WTC11 (cell line): Measurements from ENCODE around the gene P3H2. TPM values are rescaled to one million over a fixed set of nuclear protein-coding genes. Genes with fewer than 3 reads are reported as not detected.
A peak's percentile ranks its signal among the peaks of the same experiment; 100 is the strongest.

Experiments
- ATAC-seq: fragments of 200-7000 bp; cut with Tn5 transposase; 2 replicates; pipeline ENCODE4 v1.10.0; 2021; ENCODE audit warnings: mild to moderate bottlenecking, moderate library complexity
- CTCF ChIA-PET: fragments of 300-600 bp; sonication (Branson Sonifier 250); formaldehyde crosslinking; loops from one replicate; lab custom pipeline; 2021; ENCODE audit warnings: antibody characterized with exemption; lab: Charles Lee
- POLR2A ChIA-PET: fragments of 350-600 bp; sonication (Branson Sonifier 250); formaldehyde crosslinking; loops from one replicate; lab custom pipeline; 2021; ENCODE audit warnings: antibody characterized with exemption; lab: Charles Lee
- DNase-seq: peaks from one replicate; pipeline ENCODE4 v3.0.0; 2021; ENCODE audit warnings: low spot score
- H3K27ac Mint-ChIP-seq: 2 replicates; pipeline ENCODE4 v1.8.0; 2021; ENCODE audit warnings: mixed read lengths
- H3K27me3 Mint-ChIP-seq: 2 replicates; pipeline ENCODE4 v1.8.0; 2021; ENCODE audit warnings: low read depth, mild to moderate bottlenecking, moderate library complexity, mixed read lengths
- H3K36me3 Mint-ChIP-seq: 2 replicates; pipeline ENCODE4 v1.8.0; 2021; ENCODE audit warnings: mixed read lengths
- H3K4me1 Mint-ChIP-seq: 2 replicates; pipeline ENCODE4 v1.8.0; 2022; ENCODE audit warnings: mixed read lengths
- H3K4me3 Mint-ChIP-seq: 2 replicates; pipeline ENCODE4 v1.8.0; 2021; ENCODE audit warnings: mild to moderate bottlenecking, moderate library complexity, mixed read lengths
- H3K9me3 Mint-ChIP-seq: 2 replicates; pipeline ENCODE4 v1.8.0; 2021; ENCODE audit warnings: mixed read lengths
- CBFB ChIP-seq: sonication (generic); formaldehyde crosslinking; IDR thresholded peaks from 2 replicates; pipeline ENCODE4 v1.8.1; 2022; ENCODE audit warnings: mild to moderate bottlenecking, low read depth, missing genetic modification reagents
- CDX4 ChIP-seq: fragments of 250-450 bp; sonication (Bioruptor Pico); IDR thresholded peaks from 2 replicates; pipeline ENCODE4 v1.9.0; 2021; ENCODE audit warnings: moderate library complexity, mild to moderate bottlenecking, inconsistent platforms, borderline replicate concordance
- CREB1 ChIP-seq: sonication (generic); formaldehyde crosslinking; IDR thresholded peaks from 2 replicates; pipeline ENCODE4 v1.8.0; 2023; ENCODE audit warnings: mild to moderate bottlenecking, missing genetic modification reagents
- ERG ChIP-seq: fragments of 250-450 bp; sonication (Bioruptor Pico); IDR thresholded peaks from 2 replicates; pipeline ENCODE4 v1.8.0; 2021; ENCODE audit warnings: mild to moderate bottlenecking
- ETV6 ChIP-seq: sonication (generic); formaldehyde crosslinking; IDR thresholded peaks from 2 replicates; pipeline ENCODE4 v1.8.1; 2022; ENCODE audit warnings: mild to moderate bottlenecking, missing genetic modification reagents
- FOXK1 ChIP-seq: sonication (generic); formaldehyde crosslinking; IDR thresholded peaks from 2 replicates; pipeline ENCODE4 v1.8.0; 2022; ENCODE audit warnings: mild to moderate bottlenecking, moderate library complexity, missing genetic modification reagents
- FOXP4 ChIP-seq: sonication (generic); formaldehyde crosslinking; IDR thresholded peaks from 2 replicates; pipeline ENCODE4 v1.8.0; 2022; ENCODE audit warnings: mild to moderate bottlenecking, missing genetic modification reagents
- GTF2I ChIP-seq: fragments of 250-450 bp; sonication (Bioruptor Pico); conservative IDR thresholded peaks from 2 replicates; pipeline ENCODE4 v1.4.0; 2021; ENCODE audit warnings: mild to moderate bottlenecking
- JAZF1 ChIP-seq: fragments of 250-450 bp; sonication (Bioruptor Pico); IDR thresholded peaks from 2 replicates; pipeline ENCODE4 v1.9.0; 2021; ENCODE audit warnings: moderate library complexity, mild to moderate bottlenecking, inconsistent platforms
- KAT7 ChIP-seq: sonication (generic); formaldehyde crosslinking; IDR thresholded peaks from 2 replicates; pipeline ENCODE4 v1.8.1; 2023; ENCODE audit warnings: missing genetic modification reagents, mild to moderate bottlenecking, borderline replicate concordance
- MAX ChIP-seq: sonication (generic); formaldehyde crosslinking; IDR thresholded peaks from 2 replicates; pipeline ENCODE4 v1.8.0; 2022; ENCODE audit warnings: mild to moderate bottlenecking, missing genetic modification reagents
- MLX ChIP-seq: sonication (generic); formaldehyde crosslinking; IDR thresholded peaks from 2 replicates; pipeline ENCODE4 v1.8.1; 2023; ENCODE audit warnings: mild to moderate bottlenecking, missing genetic modification reagents, moderate library complexity
- MXD4 ChIP-seq: fragments of 250-450 bp; sonication (Bioruptor Pico); IDR thresholded peaks from 2 replicates; pipeline ENCODE4 v1.8.0; 2021; ENCODE audit warnings: mild to moderate bottlenecking, moderate library complexity, borderline replicate concordance
- NFYB ChIP-seq: sonication (generic); formaldehyde crosslinking; conservative IDR thresholded peaks from 2 replicates; pipeline ENCODE4 v1.8.0; 2022; ENCODE audit warnings: low read depth, missing genetic modification reagents
- PRRX2 ChIP-seq: fragments of 250-450 bp; sonication (Bioruptor Pico); IDR thresholded peaks from 2 replicates; pipeline ENCODE4 v1.8.0; 2021; ENCODE audit warnings: mild to moderate bottlenecking
- RELA ChIP-seq: sonication (generic); formaldehyde crosslinking; IDR thresholded peaks from 2 replicates; pipeline ENCODE4 v1.8.1; 2022; ENCODE audit warnings: missing genetic modification reagents, mild to moderate bottlenecking, borderline replicate concordance
- RORB ChIP-seq: fragments of 250-450 bp; sonication (Bioruptor Pico); IDR thresholded peaks from 2 replicates; pipeline ENCODE4 v1.9.0; 2021; ENCODE audit warnings: mild to moderate bottlenecking
- SOX15 ChIP-seq: fragments of 250-450 bp; sonication (Bioruptor Pico); IDR thresholded peaks from 2 replicates; pipeline ENCODE4 v1.9.0; 2021; ENCODE audit warnings: mild to moderate bottlenecking
- ZNF232 ChIP-seq: sonication (generic); formaldehyde crosslinking; IDR thresholded peaks from 2 replicates; pipeline ENCODE4 v1.8.0; 2022; ENCODE audit warnings: mild to moderate bottlenecking, missing genetic modification reagents
- ZNF263 ChIP-seq: sonication (generic); formaldehyde crosslinking; IDR thresholded peaks from 2 replicates; pipeline ENCODE4 v1.8.1; 2022; ENCODE audit warnings: low read depth, mild to moderate bottlenecking, moderate library complexity, missing genetic modification reagents
- ZNF416 ChIP-seq: fragments of 250-450 bp; sonication (Bioruptor Pico); IDR thresholded peaks from 2 replicates; pipeline ENCODE4 v1.9.0; 2021; ENCODE audit warnings: mild to moderate bottlenecking, inconsistent platforms
- ZNF425 ChIP-seq: fragments of 250-450 bp; sonication (Bioruptor Pico); conservative IDR thresholded peaks from 2 replicates; pipeline ENCODE4 v1.9.0; 2021; ENCODE audit warnings: mild to moderate bottlenecking
- ZNF512 ChIP-seq: sonication (generic); formaldehyde crosslinking; IDR thresholded peaks from 2 replicates; pipeline ENCODE4 v1.8.1; 2022; ENCODE audit warnings: missing genetic modification reagents, borderline replicate concordance
- ZNF671 ChIP-seq: fragments of 250-450 bp; sonication (Bioruptor Pico); IDR thresholded peaks from 2 replicates; pipeline ENCODE4 v1.8.0; 2021; ENCODE audit warnings: mild to moderate bottlenecking
- total RNA-seq: library from RNA; stranded (reverse); gene quantifications from 3 replicates; pipeline ENCODE4 v1.2.3, GENCODE V29; 2021
- TF ChIP-seq, protein P1 (sequence below): fragments of 250-450 bp; sonication (Bioruptor Pico); IDR thresholded peaks from 2 replicates; pipeline ENCODE4 v1.9.0; 2021; ENCODE audit warnings: mild to moderate bottlenecking

The P3H2 gene
- total RNA-seq, 1 experiment from 2014 or later, result 29.4 TPM

DNA sequence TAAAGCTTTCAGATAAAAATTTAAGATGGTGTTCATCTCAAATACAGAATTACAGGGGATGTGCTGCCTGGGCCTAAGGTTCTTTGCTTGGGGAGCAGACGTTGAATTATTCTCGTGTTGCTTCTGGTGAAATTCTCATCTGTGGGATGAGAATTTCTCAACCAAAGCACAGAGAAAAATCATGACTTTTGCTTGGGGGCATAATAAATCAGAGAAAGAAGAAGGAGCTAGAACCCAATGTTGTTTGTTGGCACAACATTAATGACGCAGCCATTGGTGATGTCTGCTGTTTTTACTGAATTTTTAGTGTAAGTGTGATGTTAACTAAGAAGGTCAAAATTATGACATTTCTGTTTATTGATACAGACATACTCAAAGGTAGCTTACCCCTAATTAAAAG lies 35.7 kb downstream of the P3H2 start:
- POLR2A ChIA-PET, result interaction anchor here (1.1 kb wide), 1 partner anchor 36 kb away, joined by 3 read pairs; the partner anchor contains the start of gene P3H2
- H3K36me3 Mint-ChIP-seq, result peaks cover 2% of the 10 kb centered on the region; the same call in 1 of the 2 replicates
- no peak for TF ChIP-seq GTF2I
- no peak for TF ChIP-seq PRRX2 (CRISPR knock-in tag)
- no peak for TF ChIP-seq MLX (CRISPR knock-in tag)
- TF ChIP-seq ZNF416, result no peak
- no peak for TF ChIP-seq ERG (CRISPR knock-in tag)
- TF ChIP-seq NFYB (CRISPR knock-in tag), result no peak
- TF ChIP-seq ZNF671 (CRISPR knock-in tag), result no peak
- no peak for TF ChIP-seq ZNF512
- TF ChIP-seq RELA, result no peak
- no peak for TF ChIP-seq RORB
- no peak for TF ChIP-seq CBFB (CRISPR knock-in tag)
- TF ChIP-seq, protein P1, sequence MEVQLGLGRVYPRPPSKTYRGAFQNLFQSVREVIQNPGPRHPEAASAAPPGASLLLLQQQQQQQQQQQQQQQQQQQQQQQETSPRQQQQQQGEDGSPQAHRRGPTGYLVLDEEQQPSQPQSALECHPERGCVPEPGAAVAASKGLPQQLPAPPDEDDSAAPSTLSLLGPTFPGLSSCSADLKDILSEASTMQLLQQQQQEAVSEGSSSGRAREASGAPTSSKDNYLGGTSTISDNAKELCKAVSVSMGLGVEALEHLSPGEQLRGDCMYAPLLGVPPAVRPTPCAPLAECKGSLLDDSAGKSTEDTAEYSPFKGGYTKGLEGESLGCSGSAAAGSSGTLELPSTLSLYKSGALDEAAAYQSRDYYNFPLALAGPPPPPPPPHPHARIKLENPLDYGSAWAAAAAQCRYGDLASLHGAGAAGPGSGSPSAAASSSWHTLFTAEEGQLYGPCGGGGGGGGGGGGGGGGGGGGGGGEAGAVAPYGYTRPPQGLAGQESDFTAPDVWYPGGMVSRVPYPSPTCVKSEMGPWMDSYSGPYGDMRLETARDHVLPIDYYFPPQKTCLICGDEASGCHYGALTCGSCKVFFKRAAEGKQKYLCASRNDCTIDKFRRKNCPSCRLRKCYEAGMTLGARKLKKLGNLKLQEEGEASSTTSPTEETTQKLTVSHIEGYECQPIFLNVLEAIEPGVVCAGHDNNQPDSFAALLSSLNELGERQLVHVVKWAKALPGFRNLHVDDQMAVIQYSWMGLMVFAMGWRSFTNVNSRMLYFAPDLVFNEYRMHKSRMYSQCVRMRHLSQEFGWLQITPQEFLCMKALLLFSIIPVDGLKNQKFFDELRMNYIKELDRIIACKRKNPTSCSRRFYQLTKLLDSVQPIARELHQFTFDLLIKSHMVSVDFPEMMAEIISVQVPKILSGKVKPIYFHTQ (CRISPR knock-in tag), result no peak
- no peak for TF ChIP-seq SOX15 (CRISPR knock-in tag)
- TF ChIP-seq JAZF1 (CRISPR knock-in tag), result no peak
- no peak for TF ChIP-seq MAX (CRISPR knock-in tag)
- TF ChIP-seq ETV6 (CRISPR knock-in tag), result no peak
- TF ChIP-seq CDX4 (CRISPR knock-in tag), result no peak
- TF ChIP-seq CREB1 (CRISPR knock-in tag), result no peak
- TF ChIP-seq, all 79 proteins: peak for 0
- H3K27me3 Mint-ChIP-seq, result no peaks in the 10 kb centered on the region
- no peak overlapping the region for H3K4me3 Mint-ChIP-seq
- ATAC-seq (no peak), DNase-seq (no peak)
- peak overlapping the region; percentile 85 for H3K27ac Mint-ChIP-seq
- H3K9me3 Mint-ChIP-seq, result no peaks in the 10 kb centered on the region
- H3K4me1 Mint-ChIP-seq, result peaks cover 37% of the 10 kb centered on the region
- CTCF ChIA-PET, result interaction anchor here (0.6 to 1.1 kb wide), 2 partner anchors 16 to 52 kb away, joined by 3 to 4 read pairs; no protein-coding TSS in a partner anchor

DNA sequence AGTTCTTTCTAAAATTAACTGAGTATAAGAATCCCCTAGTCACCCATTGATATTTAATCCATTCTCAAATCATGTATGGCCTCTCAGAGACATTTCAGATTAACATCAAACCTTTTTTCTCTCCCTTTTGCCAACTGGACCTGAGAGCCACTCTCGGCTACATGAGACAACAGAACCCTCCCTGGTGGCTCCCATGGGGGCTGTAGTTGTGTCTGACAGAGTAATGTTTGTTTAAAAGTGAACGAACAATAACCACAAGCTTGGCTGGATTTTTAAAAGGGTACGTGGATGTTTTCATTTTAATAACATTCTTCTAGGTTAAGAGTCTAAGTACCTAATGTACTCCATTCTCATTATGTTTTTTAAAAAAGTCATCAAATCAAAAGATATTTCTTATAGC lies 37.1 kb downstream of the P3H2 start:
- Mint-ChIP-seq H3K4me1 (peaks cover 37% of the 10 kb centered on the region), H3K9me3 (no peaks in the 10 kb centered on the region), H3K27ac (no peak overlapping the region), H3K27me3 (no peaks in the 10 kb centered on the region), H3K4me3 (no peak overlapping the region), H3K36me3 (no peaks in the 10 kb centered on the region; the same call in 1 of the 2 replicates)
- ChIA-PET CTCF (interaction anchor here (1.1 kb wide), 1 partner anchor 51 kb away, joined by 4 read pairs; no protein-coding TSS in a partner anchor), POLR2A (no interaction called here)
- ATAC-seq (no peak), DNase-seq (no peak)
- TF ChIP-seq KAT7 (CRISPR knock-in tag), result no peak
- TF ChIP-seq ZNF263, result no peak
- no peak for TF ChIP-seq MXD4
- no peak for TF ChIP-seq SOX15 (CRISPR knock-in tag)
- no peak for TF ChIP-seq ZNF425 (CRISPR knock-in tag)
- no peak for TF ChIP-seq FOXK1 (CRISPR knock-in tag)
- no peak for TF ChIP-seq ZNF232 (CRISPR knock-in tag)
- TF ChIP-seq FOXP4, result no peak
